Measurements from ENCODE around the gene TNFSF15.

Gene TNFSF15

GRCh38 chr9:114824110-114824509, 18.3 kb upstream of the TNFSF15 start:
- Histone ChIP-seq H3K4me1 (ENCODE audit: control insufficient read depth in 1 of 2, insufficient read depth in 1 of 2, low read depth in 1 of 2, low read length in 1 of 2) (no peaks in the 10 kb centered on the region), H3K36me3 (no peaks in the 10 kb centered on the region), H3K27ac (no peak overlapping the region), H3K4me3 (ENCODE audit: low read depth in 1 of 2, low read length in 1 of 2) (no peak overlapping the region), H3K9me3 (no peaks in the 10 kb centered on the region), H3K27me3 (peaks cover 11% of the 10 kb centered on the region)
- TF ChIP-seq, protein P1, sequence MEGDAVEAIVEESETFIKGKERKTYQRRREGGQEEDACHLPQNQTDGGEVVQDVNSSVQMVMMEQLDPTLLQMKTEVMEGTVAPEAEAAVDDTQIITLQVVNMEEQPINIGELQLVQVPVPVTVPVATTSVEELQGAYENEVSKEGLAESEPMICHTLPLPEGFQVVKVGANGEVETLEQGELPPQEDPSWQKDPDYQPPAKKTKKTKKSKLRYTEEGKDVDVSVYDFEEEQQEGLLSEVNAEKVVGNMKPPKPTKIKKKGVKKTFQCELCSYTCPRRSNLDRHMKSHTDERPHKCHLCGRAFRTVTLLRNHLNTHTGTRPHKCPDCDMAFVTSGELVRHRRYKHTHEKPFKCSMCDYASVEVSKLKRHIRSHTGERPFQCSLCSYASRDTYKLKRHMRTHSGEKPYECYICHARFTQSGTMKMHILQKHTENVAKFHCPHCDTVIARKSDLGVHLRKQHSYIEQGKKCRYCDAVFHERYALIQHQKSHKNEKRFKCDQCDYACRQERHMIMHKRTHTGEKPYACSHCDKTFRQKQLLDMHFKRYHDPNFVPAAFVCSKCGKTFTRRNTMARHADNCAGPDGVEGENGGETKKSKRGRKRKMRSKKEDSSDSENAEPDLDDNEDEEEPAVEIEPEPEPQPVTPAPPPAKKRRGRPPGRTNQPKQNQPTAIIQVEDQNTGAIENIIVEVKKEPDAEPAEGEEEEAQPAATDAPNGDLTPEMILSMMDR (IDR thresholded peaks at IDR 0.05) = no peak

DNA sequence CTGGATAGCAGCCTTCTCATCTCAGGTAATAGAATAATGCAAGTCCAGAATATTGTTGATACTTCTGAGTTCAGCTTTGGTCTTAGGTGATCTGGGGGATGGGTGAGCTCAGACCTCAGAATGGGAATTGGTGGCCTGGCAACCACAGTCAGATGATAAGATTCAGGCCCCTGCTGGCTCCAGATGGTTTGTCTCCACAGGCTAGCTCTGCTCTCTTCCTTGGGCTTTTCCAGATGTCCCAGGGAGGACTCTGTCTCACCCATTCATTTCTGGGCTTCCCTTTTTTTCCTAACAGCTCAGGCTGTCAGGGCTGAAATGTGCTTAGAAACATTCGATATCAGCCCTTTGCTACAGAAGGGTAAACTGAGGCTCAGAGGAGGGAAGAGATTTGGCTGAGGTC, 17.6 kb upstream of the TNFSF15 start:
- no peaks in the 10 kb centered on the region for H3K9me3 ChIP-seq
- H3K27ac ChIP-seq = no peak overlapping the region
- H3K4me1 ChIP-seq (ENCODE audit: control insufficient read depth in 1 of 2, insufficient read depth in 1 of 2, low read depth in 1 of 2, low read length in 1 of 2) = no peaks in the 10 kb centered on the region
- H3K36me3 ChIP-seq = no peaks in the 10 kb centered on the region
- H3K27me3 ChIP-seq = peaks cover 11% of the 10 kb centered on the region
- no peak overlapping the region for H3K4me3 ChIP-seq (ENCODE audit: low read depth in 1 of 2, low read length in 1 of 2)
- TF ChIP-seq, protein P1 (IDR thresholded peaks at IDR 0.05) = no peak

GRCh38 chr9:114822708-114823107, 16.9 kb upstream of the TNFSF15 start:
- Histone ChIP-seq H3K27ac (no peak overlapping the region), H3K4me3 (ENCODE audit: low read depth in 1 of 2, low read length in 1 of 2) (no peak overlapping the region), H3K4me1 (ENCODE audit: control insufficient read depth in 1 of 2, insufficient read depth in 1 of 2, low read depth in 1 of 2, low read length in 1 of 2) (no peaks in the 10 kb centered on the region), H3K36me3 (no peaks in the 10 kb centered on the region), H3K27me3 (peaks cover 6% of the 10 kb centered on the region), H3K9me3 (no peaks in the 10 kb centered on the region)
- TF ChIP-seq, protein P1 (IDR thresholded peaks at IDR 0.05) = no peak

DNA sequence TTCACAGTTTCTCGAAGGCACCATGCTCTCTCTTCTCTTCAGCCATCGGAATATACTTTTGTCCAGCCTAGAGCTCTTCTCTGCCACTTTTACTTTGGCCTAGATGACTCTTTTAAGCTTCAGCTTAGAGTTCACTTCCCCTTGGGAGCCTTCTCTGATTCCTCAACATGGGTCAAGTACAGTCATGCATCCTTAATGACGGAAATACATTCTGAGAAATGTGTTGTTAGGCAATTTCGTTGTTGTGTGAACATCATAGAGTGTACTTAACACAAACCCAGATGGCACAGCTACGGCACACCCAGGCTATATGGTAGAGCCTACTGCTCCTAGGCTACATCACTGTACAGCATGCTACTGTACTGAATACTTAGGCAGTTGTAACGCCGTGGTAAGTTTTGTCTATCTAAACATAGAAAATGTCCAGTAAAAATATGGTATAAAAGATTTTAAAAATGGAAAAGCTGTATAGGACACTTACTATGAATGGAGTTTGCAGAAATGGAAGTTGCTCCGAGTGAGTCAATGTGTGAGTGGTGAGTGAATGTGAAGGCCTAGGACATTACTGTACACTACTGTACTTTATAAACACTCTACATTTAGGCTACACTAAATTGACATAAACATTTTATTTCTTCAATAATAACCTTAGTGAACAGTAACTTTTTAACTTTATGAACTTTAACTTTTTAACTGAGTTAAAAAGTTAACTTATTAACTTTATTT, 15.1 kb upstream of the TNFSF15 start:
- TF ChIP-seq, protein P1 (IDR thresholded peaks at IDR 0.05) = no peak
- Histone ChIP-seq H3K4me1 (ENCODE audit: control insufficient read depth in 1 of 2, insufficient read depth in 1 of 2, low read depth in 1 of 2, low read length in 1 of 2) (no peaks in the 10 kb centered on the region), H3K27me3 (peaks cover 6% of the 10 kb centered on the region)

GRCh38 chr9:114818178-114818577, 12.3 kb upstream of the TNFSF15 start:
- Histone ChIP-seq H3K9me3 (no peaks in the 10 kb centered on the region), H3K36me3 (no peaks in the 10 kb centered on the region), H3K4me3 (ENCODE audit: low read depth in 1 of 2, low read length in 1 of 2) (no peak overlapping the region), H3K27me3 (peaks cover 5% of the 10 kb centered on the region), H3K4me1 (ENCODE audit: control insufficient read depth in 1 of 2, insufficient read depth in 1 of 2, low read depth in 1 of 2, low read length in 1 of 2) (no peaks in the 10 kb centered on the region), H3K27ac (no peak overlapping the region)
- TF ChIP-seq, protein P1 (IDR thresholded peaks at IDR 0.05) = no peak

More for the DNA sequence above, 15.1 kb upstream of the TNFSF15 start:
- Histone ChIP-seq H3K36me3 (no peaks in the 10 kb centered on the region), H3K27ac (no peak overlapping the region), H3K9me3 (no peaks in the 10 kb centered on the region), H3K4me3 (ENCODE audit: low read depth in 1 of 2, low read length in 1 of 2) (no peak overlapping the region)
